ENCODE measurements around the gene FLYWCH1.

DNA sequence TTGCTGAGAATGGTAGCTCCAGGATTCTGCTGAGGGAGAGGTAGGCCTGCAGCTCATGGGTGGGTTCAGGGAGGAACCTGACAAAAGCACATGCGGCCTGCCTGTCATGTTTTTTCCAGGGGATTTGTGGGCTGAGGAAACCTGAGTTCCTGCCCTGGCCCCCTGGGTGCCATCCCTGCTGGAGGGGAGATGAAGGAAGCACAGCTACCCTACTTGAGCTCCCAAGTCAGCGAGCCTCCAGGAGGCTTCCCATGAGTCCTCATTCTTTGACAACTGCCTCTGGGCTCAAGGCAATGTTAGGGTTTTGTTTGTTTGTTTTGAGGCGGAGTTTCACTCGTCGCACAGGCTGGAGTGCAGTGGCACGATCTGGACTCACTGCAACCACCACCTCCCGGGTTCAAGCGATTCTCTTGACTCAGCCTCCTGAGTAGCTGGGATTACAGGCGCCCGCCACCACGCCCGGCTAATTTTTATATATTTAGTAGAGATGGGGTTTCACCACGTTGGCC lies 12.1 kb upstream of the FLYWCH1 start:
- TF ChIP-seq, protein P1, sequence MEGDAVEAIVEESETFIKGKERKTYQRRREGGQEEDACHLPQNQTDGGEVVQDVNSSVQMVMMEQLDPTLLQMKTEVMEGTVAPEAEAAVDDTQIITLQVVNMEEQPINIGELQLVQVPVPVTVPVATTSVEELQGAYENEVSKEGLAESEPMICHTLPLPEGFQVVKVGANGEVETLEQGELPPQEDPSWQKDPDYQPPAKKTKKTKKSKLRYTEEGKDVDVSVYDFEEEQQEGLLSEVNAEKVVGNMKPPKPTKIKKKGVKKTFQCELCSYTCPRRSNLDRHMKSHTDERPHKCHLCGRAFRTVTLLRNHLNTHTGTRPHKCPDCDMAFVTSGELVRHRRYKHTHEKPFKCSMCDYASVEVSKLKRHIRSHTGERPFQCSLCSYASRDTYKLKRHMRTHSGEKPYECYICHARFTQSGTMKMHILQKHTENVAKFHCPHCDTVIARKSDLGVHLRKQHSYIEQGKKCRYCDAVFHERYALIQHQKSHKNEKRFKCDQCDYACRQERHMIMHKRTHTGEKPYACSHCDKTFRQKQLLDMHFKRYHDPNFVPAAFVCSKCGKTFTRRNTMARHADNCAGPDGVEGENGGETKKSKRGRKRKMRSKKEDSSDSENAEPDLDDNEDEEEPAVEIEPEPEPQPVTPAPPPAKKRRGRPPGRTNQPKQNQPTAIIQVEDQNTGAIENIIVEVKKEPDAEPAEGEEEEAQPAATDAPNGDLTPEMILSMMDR (IDR thresholded peaks at IDR 0.05), result no peak
- no peak for TF ChIP-seq EZH2phosphoT487 (IDR thresholded peaks at IDR 0.05)
